PFSK-1 (cell line): ENCODE data around the gene MIPOL1.

Experiments
- FOXP2 ChIP-seq: optimal IDR thresholded peaks from 2 replicates; pipeline ENCODE3; 2011; ENCODE audit warnings: borderline replicate concordance, control low read depth, inconsistent platforms; ENCODE audit not compliant: insufficient read depth; ENCODE audit errors: extremely low read length, extremely low read depth
- POLR2AphosphoS5 ChIP-seq: IDR thresholded peaks from 2 replicates; pipeline ENCODE4 v1.6.1; 2012; ENCODE audit warnings: low read depth, mild to moderate bottlenecking, control low read depth, low read length, moderate library complexity
- REST ChIP-seq, 2 experiments: IDR thresholded peaks; 2 replicates each; pipeline versions ENCODE4 v1.6.1 to v1.8.0; 2011 to 2012; ENCODE audit warnings: low read depth in 2 of 2, low read length in 2 of 2, control low read depth in 1 of 2, inconsistent platforms in 1 of 2, mild to moderate bottlenecking in 1 of 2, moderate library complexity in 1 of 2; ENCODE audit not compliant: insufficient read depth in 1 of 2
- SIN3A ChIP-seq: IDR thresholded peaks from 2 replicates; pipeline ENCODE4 v1.6.1; 2012; ENCODE audit warnings: mild to moderate bottlenecking, low read length, moderate library complexity, borderline replicate concordance; ENCODE audit not compliant: insufficient read depth
- TAF1 ChIP-seq: IDR thresholded peaks from 2 replicates; pipeline ENCODE4 v1.6.1; 2012; ENCODE audit warnings: low read length, control low read depth, borderline replicate concordance; ENCODE audit not compliant: insufficient read depth

MIPOL1 gene

GRCh38 chr14:37268788-37269187 lies 71.1 kb downstream of the MIPOL1 start:
- TF ChIP-seq FOXP2 = no peak
- no peak for TF ChIP-seq REST (IDR thresholded peaks at IDR 0.05; ENCODE audit: insufficient read depth in 1 of 2, low read depth in 2 of 2, low read length in 2 of 2)
- TF ChIP-seq POLR2AphosphoS5 = no peak
- no peak for TF ChIP-seq TAF1
- no peak for TF ChIP-seq SIN3A

GRCh38 chr14:37270629-37271028 lies 72.9 kb downstream of the MIPOL1 start:
- TF ChIP-seq POLR2AphosphoS5 (no peak), REST (IDR thresholded peaks at IDR 0.05; ENCODE audit: insufficient read depth in 1 of 2, low read depth in 2 of 2, low read length in 2 of 2) (no peak), SIN3A (no peak), TAF1 (no peak), FOXP2 (no peak)

- TF ChIP-seq FOXP2 (no peak), TAF1 (no peak), SIN3A (no peak), REST (IDR thresholded peaks at IDR 0.05; ENCODE audit: insufficient read depth in 1 of 2, low read depth in 2 of 2, low read length in 2 of 2) (no peak), POLR2AphosphoS5 (no peak)
These were observed 74.8 kb downstream of the MIPOL1 start for GRCh38 chr14:37272569-37272968.

GRCh38 chr14:37274652-37275051 lies 76.9 kb downstream of the MIPOL1 start:
- TF ChIP-seq TAF1 (no peak), POLR2AphosphoS5 (no peak), REST (IDR thresholded peaks at IDR 0.05; ENCODE audit: insufficient read depth in 1 of 2, low read depth in 2 of 2, low read length in 2 of 2) (no peak), SIN3A (no peak), FOXP2 (no peak)

GRCh38 chr14:37275963-37276362 lies 78.2 kb downstream of the MIPOL1 start:
- TF ChIP-seq FOXP2 (no peak), REST (IDR thresholded peaks at IDR 0.05; ENCODE audit: insufficient read depth in 1 of 2, low read depth in 2 of 2, low read length in 2 of 2) (no peak), TAF1 (no peak), POLR2AphosphoS5 (no peak), SIN3A (no peak)
